ENCODE measurements around the gene MRE11. TPM values are rescaled to one million over a fixed set of nuclear protein-coding genes. Genes with fewer than 3 reads are reported as not detected.

Gene MRE11
- total and polyA plus RNA-seq, 4 donors, result 1.5 to 18.3 (median 5.6) TPM

DNA sequence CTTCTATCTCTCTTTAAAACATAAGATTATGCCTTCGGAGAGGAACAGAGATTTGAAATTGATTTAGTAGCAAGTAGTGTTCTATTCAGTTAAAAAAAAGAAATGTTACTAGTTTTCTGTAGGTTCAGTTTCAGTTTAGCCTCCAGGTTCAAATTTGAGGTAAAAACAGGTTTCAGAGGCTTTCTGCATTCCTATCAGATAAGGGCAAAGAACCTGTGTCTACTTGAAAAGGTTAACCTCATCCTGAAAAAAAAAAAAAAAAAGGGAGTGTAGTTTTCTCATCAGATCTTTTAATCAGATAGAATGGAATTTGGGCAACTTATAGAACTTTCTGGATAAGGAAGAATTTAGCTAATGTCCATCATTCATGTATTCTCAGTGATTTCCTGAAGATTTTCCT lies 30.7 kb upstream of the MRE11 start (continued):
- TF ChIP-seq, protein P1, sequence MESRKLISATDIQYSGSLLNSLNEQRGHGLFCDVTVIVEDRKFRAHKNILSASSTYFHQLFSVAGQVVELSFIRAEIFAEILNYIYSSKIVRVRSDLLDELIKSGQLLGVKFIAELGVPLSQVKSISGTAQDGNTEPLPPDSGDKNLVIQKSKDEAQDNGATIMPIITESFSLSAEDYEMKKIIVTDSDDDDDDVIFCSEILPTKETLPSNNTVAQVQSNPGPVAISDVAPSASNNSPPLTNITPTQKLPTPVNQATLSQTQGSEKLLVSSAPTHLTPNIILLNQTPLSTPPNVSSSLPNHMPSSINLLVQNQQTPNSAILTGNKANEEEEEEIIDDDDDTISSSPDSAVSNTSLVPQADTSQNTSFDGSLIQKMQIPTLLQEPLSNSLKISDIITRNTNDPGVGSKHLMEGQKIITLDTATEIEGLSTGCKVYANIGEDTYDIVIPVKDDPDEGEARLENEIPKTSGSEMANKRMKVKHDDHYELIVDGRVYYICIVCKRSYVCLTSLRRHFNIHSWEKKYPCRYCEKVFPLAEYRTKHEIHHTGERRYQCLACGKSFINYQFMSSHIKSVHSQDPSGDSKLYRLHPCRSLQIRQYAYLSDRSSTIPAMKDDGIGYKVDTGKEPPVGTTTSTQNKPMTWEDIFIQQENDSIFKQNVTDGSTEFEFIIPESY (IDR thresholded peaks at IDR 0.05), result no peak
- no peak for TF ChIP-seq TAF1 (conservative IDR thresholded peaks at IDR 0.05)

DNA sequence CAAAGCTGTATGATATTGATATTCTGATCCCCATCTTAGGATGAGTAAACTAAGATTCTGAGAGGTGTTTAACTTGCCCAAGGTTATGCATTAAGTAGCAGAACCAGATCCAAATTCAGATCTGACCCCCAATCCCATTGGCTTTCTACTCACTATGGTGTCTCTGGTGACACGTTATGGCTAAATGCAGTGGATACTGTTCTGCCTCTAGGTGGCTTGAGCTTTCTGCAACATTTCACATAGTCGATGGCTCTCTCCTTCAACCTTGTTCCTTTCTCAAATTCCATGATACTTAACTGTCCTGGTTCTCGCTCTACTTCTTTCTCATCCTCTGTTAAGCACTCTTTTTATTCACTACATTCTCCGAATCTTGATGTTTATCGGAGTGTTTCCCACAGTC lies 28.0 kb upstream of the MRE11 start:
- 50% methylated on average over 5 of the region's 5 CpGs for WGBS
- Histone ChIP-seq H3K36me3 (ENCODE audit: control insufficient read depth in 4 of 4, insufficient read depth in 3 of 4, low read depth in 1 of 4, low read length in 3 of 4) (no peaks in the 10 kb centered on the region), H3K27me3 (ENCODE audit: control insufficient read depth in 4 of 4, insufficient read depth in 4 of 4, low read length in 3 of 4) (no peaks in the 10 kb centered on the region), H3K4me3 (ENCODE audit: low read depth in 1 of 3, low read length in 3 of 3) (no peak overlapping the region), H3K9ac (ENCODE audit: low read depth in 1 of 2, low read length in 2 of 2) (no peak overlapping the region), H3K27ac (ENCODE audit: low read depth in 1 of 2, low read length in 2 of 2) (no peak overlapping the region), H3K4me1 (ENCODE audit: control insufficient read depth in 4 of 4, insufficient read depth in 4 of 4, low read length in 3 of 4) (peaks cover 0 to 3% (median 0%) of the 10 kb centered on the region in 4 donors), H3K9me3 (ENCODE audit: control insufficient read depth in 4 of 4, low read length in 3 of 4) (no peaks in the 10 kb centered on the region)
- no peak for DNase-seq (ENCODE audit: low spot score)
- no peak for TF ChIP-seq JUND (IDR thresholded peaks at IDR 0.05)
- TF ChIP-seq RAD21 (IDR thresholded peaks at IDR 0.05), result peak; percentile 30 to 70
- TF ChIP-seq HNF4A (conservative IDR thresholded peaks at IDR 0.05), result no peak
- TF ChIP-seq, protein P2, sequence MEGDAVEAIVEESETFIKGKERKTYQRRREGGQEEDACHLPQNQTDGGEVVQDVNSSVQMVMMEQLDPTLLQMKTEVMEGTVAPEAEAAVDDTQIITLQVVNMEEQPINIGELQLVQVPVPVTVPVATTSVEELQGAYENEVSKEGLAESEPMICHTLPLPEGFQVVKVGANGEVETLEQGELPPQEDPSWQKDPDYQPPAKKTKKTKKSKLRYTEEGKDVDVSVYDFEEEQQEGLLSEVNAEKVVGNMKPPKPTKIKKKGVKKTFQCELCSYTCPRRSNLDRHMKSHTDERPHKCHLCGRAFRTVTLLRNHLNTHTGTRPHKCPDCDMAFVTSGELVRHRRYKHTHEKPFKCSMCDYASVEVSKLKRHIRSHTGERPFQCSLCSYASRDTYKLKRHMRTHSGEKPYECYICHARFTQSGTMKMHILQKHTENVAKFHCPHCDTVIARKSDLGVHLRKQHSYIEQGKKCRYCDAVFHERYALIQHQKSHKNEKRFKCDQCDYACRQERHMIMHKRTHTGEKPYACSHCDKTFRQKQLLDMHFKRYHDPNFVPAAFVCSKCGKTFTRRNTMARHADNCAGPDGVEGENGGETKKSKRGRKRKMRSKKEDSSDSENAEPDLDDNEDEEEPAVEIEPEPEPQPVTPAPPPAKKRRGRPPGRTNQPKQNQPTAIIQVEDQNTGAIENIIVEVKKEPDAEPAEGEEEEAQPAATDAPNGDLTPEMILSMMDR (IDR thresholded peaks at IDR 0.05; ENCODE audit: low read depth, low read length, missing input control), result peak; percentile 20

DNA sequence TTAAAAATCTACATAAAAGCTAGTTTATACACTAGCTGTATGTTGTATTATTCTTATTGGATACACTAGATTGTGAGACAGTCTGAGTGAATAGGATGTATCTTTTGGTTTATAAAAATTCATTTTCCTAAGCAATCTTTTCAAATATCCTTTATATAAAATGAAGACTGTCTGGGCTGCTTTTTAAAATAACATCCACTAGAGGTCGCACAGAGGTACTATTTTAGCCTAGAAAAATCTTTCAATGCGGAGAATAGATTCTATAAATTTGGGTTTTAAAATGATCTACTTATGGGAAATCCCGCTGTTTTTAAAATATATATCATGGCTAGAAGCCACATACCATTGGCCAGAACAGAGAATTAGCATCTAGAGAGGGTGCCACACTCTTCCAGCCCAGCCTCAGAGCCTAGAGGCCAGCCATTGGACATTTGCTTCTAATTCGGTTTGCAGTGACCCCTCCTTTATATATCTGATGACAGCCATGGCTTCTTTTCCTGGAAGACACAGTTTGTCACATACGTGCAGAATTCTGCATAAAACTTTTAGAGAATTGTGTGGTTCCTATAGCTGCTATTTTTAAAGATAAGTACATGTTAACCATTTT lies 25.9 kb upstream of the MRE11 start:
- no peaks in the 10 kb centered on the region for H3K36me3 ChIP-seq (ENCODE audit: control insufficient read depth in 4 of 4, insufficient read depth in 3 of 4, low read depth in 1 of 4, low read length in 3 of 4)
- DNase-seq (ENCODE audit: low spot score), result no peak
- H3K4me3 ChIP-seq (ENCODE audit: low read depth in 1 of 3, low read length in 3 of 3), result no peak overlapping the region
- H3K27ac ChIP-seq (ENCODE audit: low read depth in 1 of 2, low read length in 2 of 2), result no peak overlapping the region
- no peaks in the 10 kb centered on the region for H3K9me3 ChIP-seq (ENCODE audit: control insufficient read depth in 4 of 4, low read length in 3 of 4)
- WGBS, result 6% methylated on average over 5 of the region's 5 CpGs
- peaks cover 0 to 3% (median 0%) of the 10 kb centered on the region in 4 donors for H3K4me1 ChIP-seq (ENCODE audit: control insufficient read depth in 4 of 4, insufficient read depth in 4 of 4, low read length in 3 of 4)
- no peak overlapping the region for H3K9ac ChIP-seq (ENCODE audit: low read depth in 1 of 2, low read length in 2 of 2)
- H3K27me3 ChIP-seq (ENCODE audit: control insufficient read depth in 4 of 4, insufficient read depth in 4 of 4, low read length in 3 of 4), result no peaks in the 10 kb centered on the region
- TF ChIP-seq RAD21 (IDR thresholded peaks at IDR 0.05), result peak; percentile 71 to 77
- TF ChIP-seq, protein P2 (IDR thresholded peaks at IDR 0.05; ENCODE audit: low read depth, low read length, missing input control), result peak; percentile 56
- TF ChIP-seq HNF4A (conservative IDR thresholded peaks at IDR 0.05), result no peak
- no peak for TF ChIP-seq SP1 (IDR thresholded peaks at IDR 0.05)

DNA sequence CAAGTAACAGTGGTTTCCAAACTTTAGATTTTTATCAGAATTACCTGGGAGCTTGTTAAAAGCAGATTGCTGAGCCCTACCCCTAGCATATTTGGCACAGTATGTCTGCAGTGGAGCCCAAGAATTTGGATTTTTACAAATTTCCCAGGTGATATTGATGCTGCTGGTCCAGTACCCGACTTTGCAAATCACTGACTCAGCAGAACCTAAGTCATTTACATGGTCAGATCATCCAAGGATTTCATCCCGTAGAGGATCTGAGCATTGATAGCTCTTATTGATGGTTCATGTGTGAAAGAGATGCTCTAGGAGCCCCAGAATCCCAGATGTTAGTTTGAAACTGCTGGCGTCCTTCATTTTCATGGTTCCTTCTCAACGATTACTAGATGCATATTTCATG lies 24.7 kb upstream of the MRE11 start:
- H3K9me3 ChIP-seq (ENCODE audit: control insufficient read depth in 4 of 4, low read length in 3 of 4), result no peaks in the 10 kb centered on the region
- H3K4me3 ChIP-seq (ENCODE audit: low read depth in 1 of 3, low read length in 3 of 3), result no peak overlapping the region
- DNase-seq (ENCODE audit: low spot score), result no peak
- H3K27ac ChIP-seq (ENCODE audit: low read depth in 1 of 2, low read length in 2 of 2), result no peak overlapping the region
- no peaks in the 10 kb centered on the region for H3K27me3 ChIP-seq (ENCODE audit: control insufficient read depth in 4 of 4, insufficient read depth in 4 of 4, low read length in 3 of 4)
- H3K9ac ChIP-seq (ENCODE audit: low read depth in 1 of 2, low read length in 2 of 2), result no peak overlapping the region
- H3K4me1 ChIP-seq (ENCODE audit: control insufficient read depth in 4 of 4, insufficient read depth in 4 of 4, low read length in 3 of 4), result peaks cover 0 to 6% (median 1%) of the 10 kb centered on the region in 4 donors
- TF ChIP-seq YY1 (IDR thresholded peaks at IDR 0.05), result no peak
- TF ChIP-seq RAD21 (IDR thresholded peaks at IDR 0.05), result no peak
- TF ChIP-seq GABPA (IDR thresholded peaks at IDR 0.05 in 1 of 2, conservative IDR thresholded peaks at IDR 0.05 in 1 of 2), result no peak
- TF ChIP-seq, protein P3, sequence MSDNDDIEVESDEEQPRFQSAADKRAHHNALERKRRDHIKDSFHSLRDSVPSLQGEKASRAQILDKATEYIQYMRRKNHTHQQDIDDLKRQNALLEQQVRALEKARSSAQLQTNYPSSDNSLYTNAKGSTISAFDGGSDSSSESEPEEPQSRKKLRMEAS (IDR thresholded peaks at IDR 0.05), result no peak
- TF ChIP-seq, protein P4, sequence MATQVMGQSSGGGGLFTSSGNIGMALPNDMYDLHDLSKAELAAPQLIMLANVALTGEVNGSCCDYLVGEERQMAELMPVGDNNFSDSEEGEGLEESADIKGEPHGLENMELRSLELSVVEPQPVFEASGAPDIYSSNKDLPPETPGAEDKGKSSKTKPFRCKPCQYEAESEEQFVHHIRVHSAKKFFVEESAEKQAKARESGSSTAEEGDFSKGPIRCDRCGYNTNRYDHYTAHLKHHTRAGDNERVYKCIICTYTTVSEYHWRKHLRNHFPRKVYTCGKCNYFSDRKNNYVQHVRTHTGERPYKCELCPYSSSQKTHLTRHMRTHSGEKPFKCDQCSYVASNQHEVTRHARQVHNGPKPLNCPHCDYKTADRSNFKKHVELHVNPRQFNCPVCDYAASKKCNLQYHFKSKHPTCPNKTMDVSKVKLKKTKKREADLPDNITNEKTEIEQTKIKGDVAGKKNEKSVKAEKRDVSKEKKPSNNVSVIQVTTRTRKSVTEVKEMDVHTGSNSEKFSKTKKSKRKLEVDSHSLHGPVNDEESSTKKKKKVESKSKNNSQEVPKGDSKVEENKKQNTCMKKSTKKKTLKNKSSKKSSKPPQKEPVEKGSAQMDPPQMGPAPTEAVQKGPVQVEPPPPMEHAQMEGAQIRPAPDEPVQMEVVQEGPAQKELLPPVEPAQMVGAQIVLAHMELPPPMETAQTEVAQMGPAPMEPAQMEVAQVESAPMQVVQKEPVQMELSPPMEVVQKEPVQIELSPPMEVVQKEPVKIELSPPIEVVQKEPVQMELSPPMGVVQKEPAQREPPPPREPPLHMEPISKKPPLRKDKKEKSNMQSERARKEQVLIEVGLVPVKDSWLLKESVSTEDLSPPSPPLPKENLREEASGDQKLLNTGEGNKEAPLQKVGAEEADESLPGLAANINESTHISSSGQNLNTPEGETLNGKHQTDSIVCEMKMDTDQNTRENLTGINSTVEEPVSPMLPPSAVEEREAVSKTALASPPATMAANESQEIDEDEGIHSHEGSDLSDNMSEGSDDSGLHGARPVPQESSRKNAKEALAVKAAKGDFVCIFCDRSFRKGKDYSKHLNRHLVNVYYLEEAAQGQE (IDR thresholded peaks at IDR 0.05), result no peak
- 64% methylated on average over 4 of the region's 4 CpGs for WGBS
- no peaks in the 10 kb centered on the region for H3K36me3 ChIP-seq (ENCODE audit: control insufficient read depth in 4 of 4, insufficient read depth in 3 of 4, low read depth in 1 of 4, low read length in 3 of 4)

Measured in liver (tissue), 9 donors.